H1 (cell line): ENCODE results near the gene SEPTIN5. TPM values are rescaled to one million over a fixed set of nuclear protein-coding genes. Genes with fewer than 3 reads are reported as not detected.

Source experiments
- CTCF ChIA-PET: fragments of 300-600 bp; sonication (Branson Sonifier 250); formaldehyde crosslinking; loops from one replicate; lab custom pipeline; 2021; ENCODE audit not compliant: partially characterized antibody; lab: Charles Lee
- POLR2A ChIA-PET: fragments of 300-600 bp; sonication (Branson Sonifier 250); formaldehyde crosslinking; loops from one replicate; lab custom pipeline; 2021; ENCODE audit warnings: inconsistent platforms; ENCODE audit not compliant: partially characterized antibody; lab: Charles Lee
- DNase-seq, 2 experiments: peaks; one replicate each; pipeline versions ENCODE4 v3.0.0 to v3.0.0-alpha.2; 2010 to 2022; ENCODE audit warnings: low spot score in 2 of 2, low read depth in 1 of 2, mixed read lengths in 1 of 2
- FAIRE-seq: peaks from 2 replicates; lab custom pipeline; 2011; peaks lifted over from hg19 to GRCh38; lab: Jason Lieb, UNC
- H2AFZ ChIP-seq: 2 replicates; pipeline ENCODE4 v1.8.1; 2012; ENCODE audit warnings: low read length, inconsistent platforms
- H2AK5ac ChIP-seq: 2 replicates; pipeline ENCODE4 v1.6.1; 2013; ENCODE audit warnings: low read depth, low read length
- H2BK120ac ChIP-seq: replicated peaks from 2 replicates; pipeline ENCODE3; 2013; ENCODE audit warnings: low read depth, low read length, inconsistent platforms
- H2BK12ac ChIP-seq: 2 replicates; pipeline ENCODE4 v1.6.1; 2013; ENCODE audit warnings: low read depth, low read length
- H2BK15ac ChIP-seq: 2 replicates; pipeline ENCODE4 v1.6.1; 2013; ENCODE audit warnings: low read length
- H2BK20ac ChIP-seq: 2 replicates; pipeline ENCODE4 v1.6.1; 2013; ENCODE audit warnings: low read length
- H2BK5ac ChIP-seq: 2 replicates; pipeline ENCODE4 v1.6.1; 2013; ENCODE audit warnings: low read depth, low read length
- H3K14ac ChIP-seq: 2 replicates; pipeline ENCODE4 v1.6.1; 2013; ENCODE audit warnings: inconsistent platforms; ENCODE audit not compliant: insufficient read length
- H3K18ac ChIP-seq: 2 replicates; pipeline ENCODE4 v1.6.1; 2013; ENCODE audit warnings: low read length; ENCODE audit errors: extremely low read depth
- H3K23ac ChIP-seq: 2 replicates; pipeline ENCODE4 v1.6.1; 2013; ENCODE audit warnings: inconsistent platforms; ENCODE audit not compliant: insufficient read length
- H3K23me2 ChIP-seq: 2 replicates; pipeline ENCODE4 v1.6.1; 2013; ENCODE audit warnings: low read depth, low read length
- H3K27ac ChIP-seq: 2 replicates; pipeline ENCODE4 v1.6.1; 2011; ENCODE audit warnings: low read depth, low read length, inconsistent platforms
- H3K27me3 ChIP-seq, 4 experiments: replicated peaks in 1 of 4; 1 replicate in 1 of 4; 2 replicates in 3 of 4; pipeline versions ENCODE4 v1.6.1 to v1.8.1; 2011 to 2013; ENCODE audit warnings: low read length in 3 of 4, mild to moderate bottlenecking in 3 of 4, inconsistent platforms in 2 of 4, mixed read lengths in 2 of 4, moderate library complexity in 1 of 4; ENCODE audit not compliant: control insufficient read depth in 3 of 4, insufficient read depth in 3 of 4; ENCODE audit errors: extremely low read depth in 1 of 4
- H3K36me3 ChIP-seq, 4 experiments: 2 replicates each; pipeline versions ENCODE4 v1.6.1 to v1.8.1; 2011 to 2013; ENCODE audit warnings: mild to moderate bottlenecking in 4 of 4, low read length in 3 of 4, moderate library complexity in 2 of 4, control low read depth in 1 of 4, inconsistent platforms in 1 of 4; ENCODE audit not compliant: insufficient read depth in 4 of 4, control insufficient read depth in 2 of 4
- H3K4ac ChIP-seq: replicated peaks from 2 replicates; pipeline ENCODE3; 2013; ENCODE audit warnings: low read length, low read depth, mixed read lengths, inconsistent platforms; ENCODE audit not compliant: insufficient read length
- H3K4me1 ChIP-seq, 4 experiments: replicated peaks in 1 of 4; 1 replicate in 1 of 4; 2 replicates in 3 of 4; pipeline versions ENCODE4 v1.6.1 to v1.8.1; 2011 to 2013; ENCODE audit warnings: low read length in 3 of 4, inconsistent platforms in 2 of 4, mixed read lengths in 1 of 4; ENCODE audit not compliant: insufficient read depth in 4 of 4, control insufficient read depth in 3 of 4
- H3K4me2 ChIP-seq, 2 experiments: 2 replicates each; pipeline versions ENCODE4 v1.6.1 to v1.8.1; 2011 to 2013; ENCODE audit warnings: low read depth in 2 of 2, low read length in 2 of 2, control low read depth in 1 of 2, inconsistent platforms in 1 of 2, mild to moderate bottlenecking in 1 of 2; ENCODE audit not compliant: insufficient read depth in 1 of 2
- H3K4me3 ChIP-seq, 4 experiments: fragments of 200-600, 300-600 bp in 1 of 4; sonication (generic), shearing (Covaris generic), sonication (Bioruptor Twin) in 1 of 4; 2 replicates each; pipeline versions ENCODE4 v1.5.1 to v1.8.1; 2011 to 2016; ENCODE audit warnings: low read length in 4 of 4, low read depth in 3 of 4, control low read depth in 2 of 4, inconsistent platforms in 2 of 4, mild to moderate bottlenecking in 2 of 4, mixed read lengths in 1 of 4, moderate library complexity in 1 of 4; ENCODE audit not compliant: insufficient read depth in 2 of 4; ENCODE audit errors: extremely low read depth in 1 of 4
- H3K56ac ChIP-seq: replicated peaks from 2 replicates; pipeline ENCODE3; 2013; ENCODE audit warnings: low read depth, mild to moderate bottlenecking, mixed read lengths, low read length, inconsistent platforms; ENCODE audit not compliant: insufficient read length
- H3K79me1 ChIP-seq: 2 replicates; pipeline ENCODE4 v1.6.1; 2013; ENCODE audit warnings: low read depth, low read length, control low read depth
- H3K79me2 ChIP-seq, 2 experiments: 2 replicates each; pipeline versions ENCODE4 v1.6.1 to v1.8.1; 2012 to 2013; ENCODE audit warnings: low read length in 2 of 2, mild to moderate bottlenecking in 2 of 2, inconsistent platforms in 1 of 2; ENCODE audit not compliant: insufficient read depth in 2 of 2, control insufficient read depth in 1 of 2
- H3K9ac ChIP-seq, 4 experiments: replicated peaks in 1 of 4; 1 replicate in 1 of 4; 2 replicates in 3 of 4; pipeline versions ENCODE4 v1.6.1 to v1.8.1; 2011 to 2013; ENCODE audit warnings: low read depth in 3 of 4, low read length in 3 of 4, control low read depth in 2 of 4, mild to moderate bottlenecking in 2 of 4, moderate library complexity in 2 of 4, inconsistent platforms in 1 of 4; ENCODE audit errors: extremely low read depth in 1 of 4
- H3K9me3 ChIP-seq, 2 experiments: 2 replicates each; pipeline versions ENCODE4 v1.6.1 to v1.8.1; 2012 to 2013; ENCODE audit warnings: mild to moderate bottlenecking in 2 of 2, moderate library complexity in 2 of 2, control low read depth in 1 of 2, inconsistent platforms in 1 of 2, low read depth in 1 of 2, low read length in 1 of 2, mixed read lengths in 1 of 2; ENCODE audit not compliant: insufficient read depth in 2 of 2
- H4K20me1 ChIP-seq, 2 experiments: replicated peaks in 1 of 2; 2 replicates each; pipeline versions ENCODE3 to v1.8.1; 2011 to 2013; ENCODE audit warnings: inconsistent platforms in 2 of 2, low read length in 2 of 2, mild to moderate bottlenecking in 1 of 2; ENCODE audit not compliant: insufficient read depth in 2 of 2, control insufficient read depth in 1 of 2
- H4K5ac ChIP-seq: 2 replicates; pipeline ENCODE4 v1.6.1; 2013; ENCODE audit warnings: low read length, low read depth, mixed read lengths, inconsistent platforms; ENCODE audit not compliant: insufficient read length
- H4K8ac ChIP-seq: 2 replicates; pipeline ENCODE4 v1.8.0; 2013; ENCODE audit warnings: mild to moderate bottlenecking, moderate library complexity, low read length, inconsistent platforms; ENCODE audit not compliant: insufficient read depth; ENCODE audit errors: extremely low read depth
- H4K91ac ChIP-seq: replicated peaks from 2 replicates; pipeline ENCODE3; 2013; ENCODE audit warnings: low read length, mixed read lengths, inconsistent platforms; ENCODE audit not compliant: insufficient read length
- ATF2 ChIP-seq: IDR thresholded peaks from 2 replicates; pipeline ENCODE4 v1.6.1; 2012; ENCODE audit warnings: low read length, inconsistent platforms
- SIRT6 ChIP-seq: IDR thresholded peaks from one replicate; pipeline ENCODE4 v1.7.1; 2012; ENCODE audit warnings: low read length, inconsistent platforms
- WGBS, 2 experiments: shearing (Covaris generic) in 1 of 2; methylation state at CpG; one replicate each; pipeline versions ENCODE4 v1.1.6 to v1.1.7; 2013 to 2015; ENCODE audit warnings: low lambda C conversion rate in 2 of 2, mixed read lengths in 2 of 2, inconsistent platforms in 1 of 2, low coverage in 1 of 2, missing lambda C conversion rate in 1 of 2; ENCODE audit not compliant: insufficient replicate concordance in 2 of 2, insufficient coverage in 1 of 2, insufficient read length in 1 of 2; ENCODE audit errors: extremely low coverage in 1 of 2, missing lambda C conversion rate in 1 of 2; 5-methylcytosine and 5-hydroxymethylcytosine counted together
- polyA plus RNA-seq, 7 experiments: library from polyadenylated mRNA; depleted of rRNA in 3 of 7; stranded (reverse) in 5 of 7; unstranded in 2 of 7; fragments of >200 nt in 5 of 7; fragments of 200-250 nt in 2 of 7; gene quantifications; 1 replicate in 5 of 7; 2 replicates in 1 of 7; 4 replicates in 1 of 7; pipeline versions ENCODE4 v1.2.1 to v1.2.3, GENCODE V29; 2011 to 2013; ENCODE audit warnings: missing spikeins in 2 of 7, mixed read lengths in 2 of 7
- total RNA-seq: library from RNA; stranded (reverse); fragmentation: NEBNext Ultra II Directional; extraction: Animal tissue kit (Norgen Biotek cat#: 25700); gene quantifications from 2 replicates; pipeline ENCODE4 v1.2.1, GENCODE V29; 2021

SEPTIN5 gene
- total and polyA plus RNA-seq, 2 of the 8 experiments (the other 6 are each of a cell fraction or from before 2014, with no cell fraction given): 6.0 to 8.6 TPM

GRCh38 chr22:19710020-19710768 is 4.1 kb upstream of the SEPTIN5 start:
- Histone ChIP-seq H3K9ac (no peak overlapping the region), H3K18ac (no peak overlapping the region; the same call in 1 of the 2 replicates), H3K36me3 (no peaks in the 10 kb centered on the region), H3K56ac (no peak overlapping the region), H2BK20ac (no peak overlapping the region), H3K14ac (no peak overlapping the region), H4K91ac (peak overlapping the region; percentile 60), H3K79me2 (no peaks in the 10 kb centered on the region), H2BK5ac (no peak overlapping the region), H2AFZ (no peak overlapping the region), H3K9me3 (no peaks in the 10 kb centered on the region), H3K27me3 (peaks cover 0 to 25% (median 23%) of the 10 kb centered on the region in 4 experiments; a peak in 6 of 7 replicates), H3K4me1 (peaks cover 0 to 16% (median 10%) of the 10 kb centered on the region in 4 experiments; a peak in 6 of 7 replicates), H2BK15ac (peak overlapping the region; percentile 83; the same call in 1 of the 2 replicates), H2BK120ac (no peak overlapping the region), H2AK5ac (no peak overlapping the region), H3K27ac (no peak overlapping the region), H4K5ac (no peak overlapping the region), H2BK12ac (0 out of 2 replicates have a peak overlapping the region, but pooled peaks have one; percentile 39), H3K23me2 (peaks cover 6% of the 10 kb centered on the region; the same call in 1 of the 2 replicates), H4K8ac (peak overlapping the region; percentile 22; the same call in 1 of the 2 replicates), H3K4me2 (no peak overlapping the region), H3K79me1 (no peaks in the 10 kb centered on the region; the same call in 1 of the 2 replicates), H3K23ac (no peak overlapping the region), H3K4me3 (no peak overlapping the region), H4K20me1 (peaks cover 0 to 2% of the 10 kb centered on the region in 2 experiments), H3K4ac (peak overlapping the region; percentile 32)
- WGBS, 2 experiments: 86% methylated on average over 19 of the region's 19 CpGs; no CpG with 5 or more reads in 1 of the 2 experiments
- DNase-seq (no peak), FAIRE-seq (no peak)
- POLR2A ChIA-PET: interaction anchor here (1.1 kb wide), 1 partner anchor 22 kb away, joined by 3 read pairs; no protein-coding TSS in a partner anchor
- CTCF ChIA-PET: interaction anchor here (0.8 to 5.3 kb wide), 11 partner anchors 10 to 248 kb away, joined by 3 to 50 read pairs (median 4); partner anchors contain the start of gene GP1BB
- no peak for TF ChIP-seq ATF2
- TF ChIP-seq SIRT6: no peak
